Erythroblast (primary cell): Measurements from ENCODE around the gene MAP2K2.

ENCODE experiments used
- GATA1 ChIP-seq: IDR thresholded peaks from 2 replicates; pipeline ENCODE4 v1.6.1; 2011; ENCODE audit warnings: low read depth, mild to moderate bottlenecking, control low read depth, low read length, moderate library complexity
- POLR2A ChIP-seq: IDR thresholded peaks from 2 replicates; pipeline ENCODE4 v1.6.1; 2011; ENCODE audit warnings: mild to moderate bottlenecking, low read length

GRCh38 chr19:4077800-4078684, 45.9 kb downstream of the MAP2K2 start:
- TF ChIP-seq POLR2A (no peak), GATA1 (no peak)
